ENCODE results near the gene OTUD1. TPM values are rescaled to one million over a fixed set of nuclear protein-coding genes. Genes with fewer than 3 reads are reported as not detected.

The OTUD1 gene
- total and polyA plus RNA-seq, 10 of the 15 experiments (the other 5 are each of a cell fraction or from before 2014, with no cell fraction given) = 0.18 to 1.6 (median 0.63) TPM; not detected in 1

DNA sequence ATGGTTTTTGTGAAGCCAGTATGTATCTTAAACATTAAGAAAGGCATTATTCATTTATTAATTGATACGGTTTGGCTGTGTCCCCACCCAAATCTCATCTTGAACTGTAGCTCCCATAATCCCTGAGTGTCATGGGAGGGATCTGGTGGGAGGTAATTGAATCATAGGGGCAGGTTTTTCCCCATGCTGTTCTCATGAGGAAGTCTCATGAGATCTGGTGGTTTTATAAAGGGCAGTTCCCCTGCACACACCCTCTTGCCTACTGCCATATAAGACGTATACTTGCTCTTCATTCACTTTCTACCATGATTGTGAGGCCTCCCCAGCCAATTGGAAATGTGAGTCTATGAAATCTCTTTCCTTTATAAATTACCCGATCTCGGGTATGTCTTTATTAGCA, 28.1 kb downstream of the OTUD1 start (continued):
- TF ChIP-seq, protein P1, sequence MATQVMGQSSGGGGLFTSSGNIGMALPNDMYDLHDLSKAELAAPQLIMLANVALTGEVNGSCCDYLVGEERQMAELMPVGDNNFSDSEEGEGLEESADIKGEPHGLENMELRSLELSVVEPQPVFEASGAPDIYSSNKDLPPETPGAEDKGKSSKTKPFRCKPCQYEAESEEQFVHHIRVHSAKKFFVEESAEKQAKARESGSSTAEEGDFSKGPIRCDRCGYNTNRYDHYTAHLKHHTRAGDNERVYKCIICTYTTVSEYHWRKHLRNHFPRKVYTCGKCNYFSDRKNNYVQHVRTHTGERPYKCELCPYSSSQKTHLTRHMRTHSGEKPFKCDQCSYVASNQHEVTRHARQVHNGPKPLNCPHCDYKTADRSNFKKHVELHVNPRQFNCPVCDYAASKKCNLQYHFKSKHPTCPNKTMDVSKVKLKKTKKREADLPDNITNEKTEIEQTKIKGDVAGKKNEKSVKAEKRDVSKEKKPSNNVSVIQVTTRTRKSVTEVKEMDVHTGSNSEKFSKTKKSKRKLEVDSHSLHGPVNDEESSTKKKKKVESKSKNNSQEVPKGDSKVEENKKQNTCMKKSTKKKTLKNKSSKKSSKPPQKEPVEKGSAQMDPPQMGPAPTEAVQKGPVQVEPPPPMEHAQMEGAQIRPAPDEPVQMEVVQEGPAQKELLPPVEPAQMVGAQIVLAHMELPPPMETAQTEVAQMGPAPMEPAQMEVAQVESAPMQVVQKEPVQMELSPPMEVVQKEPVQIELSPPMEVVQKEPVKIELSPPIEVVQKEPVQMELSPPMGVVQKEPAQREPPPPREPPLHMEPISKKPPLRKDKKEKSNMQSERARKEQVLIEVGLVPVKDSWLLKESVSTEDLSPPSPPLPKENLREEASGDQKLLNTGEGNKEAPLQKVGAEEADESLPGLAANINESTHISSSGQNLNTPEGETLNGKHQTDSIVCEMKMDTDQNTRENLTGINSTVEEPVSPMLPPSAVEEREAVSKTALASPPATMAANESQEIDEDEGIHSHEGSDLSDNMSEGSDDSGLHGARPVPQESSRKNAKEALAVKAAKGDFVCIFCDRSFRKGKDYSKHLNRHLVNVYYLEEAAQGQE (IDR thresholded peaks at IDR 0.05; ENCODE audit: low read depth, low read length) = no peak
- TF ChIP-seq SPI1 (IDR thresholded peaks at IDR 0.05; ENCODE audit: borderline replicate concordance, insufficient read depth, low read depth, low read length) = no peak
- TF ChIP-seq, protein P2, sequence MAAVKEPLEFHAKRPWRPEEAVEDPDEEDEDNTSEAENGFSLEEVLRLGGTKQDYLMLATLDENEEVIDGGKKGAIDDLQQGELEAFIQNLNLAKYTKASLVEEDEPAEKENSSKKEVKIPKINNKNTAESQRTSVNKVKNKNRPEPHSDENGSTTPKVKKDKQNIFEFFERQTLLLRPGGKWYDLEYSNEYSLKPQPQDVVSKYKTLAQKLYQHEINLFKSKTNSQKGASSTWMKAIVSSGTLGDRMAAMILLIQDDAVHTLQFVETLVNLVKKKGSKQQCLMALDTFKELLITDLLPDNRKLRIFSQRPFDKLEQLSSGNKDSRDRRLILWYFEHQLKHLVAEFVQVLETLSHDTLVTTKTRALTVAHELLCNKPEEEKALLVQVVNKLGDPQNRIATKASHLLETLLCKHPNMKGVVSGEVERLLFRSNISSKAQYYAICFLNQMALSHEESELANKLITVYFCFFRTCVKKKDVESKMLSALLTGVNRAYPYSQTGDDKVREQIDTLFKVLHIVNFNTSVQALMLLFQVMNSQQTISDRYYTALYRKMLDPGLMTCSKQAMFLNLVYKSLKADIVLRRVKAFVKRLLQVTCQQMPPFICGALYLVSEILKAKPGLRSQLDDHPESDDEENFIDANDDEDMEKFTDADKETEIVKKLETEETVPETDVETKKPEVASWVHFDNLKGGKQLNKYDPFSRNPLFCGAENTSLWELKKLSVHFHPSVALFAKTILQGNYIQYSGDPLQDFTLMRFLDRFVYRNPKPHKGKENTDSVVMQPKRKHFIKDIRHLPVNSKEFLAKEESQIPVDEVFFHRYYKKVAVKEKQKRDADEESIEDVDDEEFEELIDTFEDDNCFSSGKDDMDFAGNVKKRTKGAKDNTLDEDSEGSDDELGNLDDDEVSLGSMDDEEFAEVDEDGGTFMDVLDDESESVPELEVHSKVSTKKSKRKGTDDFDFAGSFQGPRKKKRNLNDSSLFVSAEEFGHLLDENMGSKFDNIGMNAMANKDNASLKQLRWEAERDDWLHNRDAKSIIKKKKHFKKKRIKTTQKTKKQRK (IDR thresholded peaks at IDR 0.05; ENCODE audit: low read depth, low read length) = no peak
- TF ChIP-seq SREBF2 (IDR thresholded peaks at IDR 0.05; ENCODE audit: low read length) = no peak
- TF ChIP-seq ETV6 (conservative IDR thresholded peaks at IDR 0.05 in 1 of 2, IDR thresholded peaks at IDR 0.05 in 1 of 2; ENCODE audit: borderline replicate concordance in 1 of 2, low read depth in 1 of 2) = no peak
- TF ChIP-seq, protein P3, sequence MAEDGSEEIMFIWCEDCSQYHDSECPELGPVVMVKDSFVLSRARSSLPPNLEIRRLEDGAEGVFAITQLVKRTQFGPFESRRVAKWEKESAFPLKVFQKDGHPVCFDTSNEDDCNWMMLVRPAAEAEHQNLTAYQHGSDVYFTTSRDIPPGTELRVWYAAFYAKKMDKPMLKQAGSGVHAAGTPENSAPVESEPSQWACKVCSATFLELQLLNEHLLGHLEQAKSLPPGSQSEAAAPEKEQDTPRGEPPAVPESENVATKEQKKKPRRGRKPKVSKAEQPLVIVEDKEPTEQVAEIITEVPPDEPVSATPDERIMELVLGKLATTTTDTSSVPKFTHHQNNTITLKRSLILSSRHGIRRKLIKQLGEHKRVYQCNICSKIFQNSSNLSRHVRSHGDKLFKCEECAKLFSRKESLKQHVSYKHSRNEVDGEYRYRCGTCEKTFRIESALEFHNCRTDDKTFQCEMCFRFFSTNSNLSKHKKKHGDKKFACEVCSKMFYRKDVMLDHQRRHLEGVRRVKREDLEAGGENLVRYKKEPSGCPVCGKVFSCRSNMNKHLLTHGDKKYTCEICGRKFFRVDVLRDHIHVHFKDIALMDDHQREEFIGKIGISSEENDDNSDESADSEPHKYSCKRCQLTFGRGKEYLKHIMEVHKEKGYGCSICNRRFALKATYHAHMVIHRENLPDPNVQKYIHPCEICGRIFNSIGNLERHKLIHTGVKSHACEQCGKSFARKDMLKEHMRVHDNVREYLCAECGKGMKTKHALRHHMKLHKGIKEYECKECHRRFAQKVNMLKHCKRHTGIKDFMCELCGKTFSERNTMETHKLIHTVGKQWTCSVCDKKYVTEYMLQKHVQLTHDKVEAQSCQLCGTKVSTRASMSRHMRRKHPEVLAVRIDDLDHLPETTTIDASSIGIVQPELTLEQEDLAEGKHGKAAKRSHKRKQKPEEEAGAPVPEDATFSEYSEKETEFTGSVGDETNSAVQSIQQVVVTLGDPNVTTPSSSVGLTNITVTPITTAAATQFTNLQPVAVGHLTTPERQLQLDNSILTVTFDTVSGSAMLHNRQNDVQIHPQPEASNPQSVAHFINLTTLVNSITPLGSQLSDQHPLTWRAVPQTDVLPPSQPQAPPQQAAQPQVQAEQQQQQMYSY (CRISPR knock-in tag; IDR thresholded peaks at IDR 0.05) = no peak
- TF ChIP-seq LARP7 (IDR thresholded peaks at IDR 0.05) = no peak
- no peak for TF ChIP-seq PML (IDR thresholded peaks at IDR 0.05; ENCODE audit: low read length)

Data from GM12878 (cell line).